ENCODE results near the gene COQ8A.

COQ8A gene

DNA sequence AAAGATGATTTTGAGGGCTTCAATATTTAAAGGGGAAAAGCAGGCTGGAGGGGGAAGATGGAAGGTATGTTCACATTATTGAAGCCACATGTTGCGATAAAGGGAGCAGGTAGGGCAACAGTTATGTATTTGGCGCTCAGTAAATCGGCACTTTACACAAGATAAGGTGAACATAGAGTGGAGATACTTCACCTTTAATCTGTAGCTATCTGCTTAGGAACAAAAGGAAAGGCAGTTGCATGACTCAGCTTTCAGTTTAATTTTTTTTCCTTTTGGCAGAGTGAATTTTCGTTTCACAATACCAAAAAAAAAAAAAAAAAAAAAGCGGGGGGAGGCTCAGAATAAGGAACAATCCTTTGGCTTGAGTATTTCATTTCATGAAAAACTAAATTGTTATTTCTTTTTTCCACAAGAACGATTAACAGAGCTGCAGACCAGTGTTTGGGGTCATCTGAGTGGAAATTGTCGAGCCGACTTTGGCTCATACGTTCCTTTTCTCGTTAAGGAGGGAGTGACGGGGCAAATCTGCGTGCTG, 1.1 kb upstream of the COQ8A start:
- DNase-seq (ENCODE audit: low read depth), result peak; percentile 66
- peak overlapping the region; percentile 70 for H3K4me3 ChIP-seq (ENCODE audit: control insufficient read depth, low read depth, low read length)
- TF ChIP-seq, protein P1, sequence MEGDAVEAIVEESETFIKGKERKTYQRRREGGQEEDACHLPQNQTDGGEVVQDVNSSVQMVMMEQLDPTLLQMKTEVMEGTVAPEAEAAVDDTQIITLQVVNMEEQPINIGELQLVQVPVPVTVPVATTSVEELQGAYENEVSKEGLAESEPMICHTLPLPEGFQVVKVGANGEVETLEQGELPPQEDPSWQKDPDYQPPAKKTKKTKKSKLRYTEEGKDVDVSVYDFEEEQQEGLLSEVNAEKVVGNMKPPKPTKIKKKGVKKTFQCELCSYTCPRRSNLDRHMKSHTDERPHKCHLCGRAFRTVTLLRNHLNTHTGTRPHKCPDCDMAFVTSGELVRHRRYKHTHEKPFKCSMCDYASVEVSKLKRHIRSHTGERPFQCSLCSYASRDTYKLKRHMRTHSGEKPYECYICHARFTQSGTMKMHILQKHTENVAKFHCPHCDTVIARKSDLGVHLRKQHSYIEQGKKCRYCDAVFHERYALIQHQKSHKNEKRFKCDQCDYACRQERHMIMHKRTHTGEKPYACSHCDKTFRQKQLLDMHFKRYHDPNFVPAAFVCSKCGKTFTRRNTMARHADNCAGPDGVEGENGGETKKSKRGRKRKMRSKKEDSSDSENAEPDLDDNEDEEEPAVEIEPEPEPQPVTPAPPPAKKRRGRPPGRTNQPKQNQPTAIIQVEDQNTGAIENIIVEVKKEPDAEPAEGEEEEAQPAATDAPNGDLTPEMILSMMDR (conservative IDR thresholded peaks at IDR 0.05; ENCODE audit: control insufficient read depth, insufficient read depth, low read depth, low read length), result no peak

DNA sequence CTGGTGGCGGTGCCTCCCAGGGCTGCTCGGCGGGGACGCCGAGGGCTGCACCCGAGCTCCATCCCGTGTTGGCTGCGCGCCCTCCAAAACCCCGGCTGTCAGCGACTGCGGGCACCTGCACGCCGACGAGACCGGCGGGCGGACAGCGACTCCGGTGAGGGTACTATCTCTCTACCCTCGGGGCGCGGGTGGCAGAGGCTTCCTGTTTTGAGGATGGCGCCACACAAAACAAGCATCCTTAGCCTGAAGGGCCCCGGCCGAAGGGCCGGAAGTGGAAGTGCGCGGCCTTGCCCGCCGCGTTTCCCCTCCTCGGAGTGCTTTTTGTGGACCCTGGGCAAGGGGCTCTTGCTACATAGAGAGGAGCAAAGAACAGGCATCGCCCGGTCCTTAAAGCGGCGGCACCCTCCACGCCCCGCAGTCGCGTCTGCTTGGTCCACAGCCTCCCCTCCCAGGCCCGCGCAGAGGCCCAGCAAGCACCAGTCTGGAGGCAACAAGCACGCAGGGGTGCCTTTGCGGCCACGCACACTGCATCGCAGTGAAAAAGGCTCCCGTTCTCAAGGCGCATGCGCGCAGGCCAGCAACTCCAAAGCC, 561 bp upstream of the COQ8A start:
- DNase-seq (ENCODE audit: low read depth), result no peak
- peak overlapping the region; percentile 70 for H3K4me3 ChIP-seq (ENCODE audit: control insufficient read depth, low read depth, low read length)
- TF ChIP-seq, protein P1 (conservative IDR thresholded peaks at IDR 0.05; ENCODE audit: control insufficient read depth, insufficient read depth, low read depth, low read length), result no peak

GRCh38 chr1:226940806-226941067, 643 bp downstream of the COQ8A start:
- no peak for DNase-seq (ENCODE audit: low read depth)
- peak overlapping the region; percentile 68 for H3K4me3 ChIP-seq (ENCODE audit: control insufficient read depth, low read depth, low read length)
- TF ChIP-seq, protein P1 (conservative IDR thresholded peaks at IDR 0.05; ENCODE audit: control insufficient read depth, insufficient read depth, low read depth, low read length), result no peak

DNA sequence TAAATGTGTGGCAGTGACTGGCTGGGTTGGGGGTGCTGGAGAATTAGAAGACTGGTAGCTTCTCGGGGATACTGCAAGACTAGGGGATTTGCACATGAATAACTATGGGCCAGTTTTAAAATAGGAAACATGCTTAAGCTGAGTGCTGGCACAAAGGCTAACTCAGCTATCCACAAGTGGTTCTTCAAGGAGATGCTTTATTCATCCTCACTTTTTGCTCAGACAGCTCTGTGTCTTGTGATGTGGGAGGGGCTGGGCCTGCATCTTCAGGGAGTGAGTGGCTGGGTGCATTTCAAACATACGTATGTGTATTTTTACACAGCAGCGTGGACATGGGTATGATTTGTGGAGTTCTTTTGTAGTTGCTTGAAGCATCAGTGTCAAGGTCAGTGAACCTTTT, 2.3 kb downstream of the COQ8A start:
- H3K4me3 ChIP-seq (ENCODE audit: control insufficient read depth, low read depth, low read length), result no peak overlapping the region
- peak; percentile 11 for DNase-seq (ENCODE audit: low read depth)
- TF ChIP-seq, protein P1 (conservative IDR thresholded peaks at IDR 0.05; ENCODE audit: control insufficient read depth, insufficient read depth, low read depth, low read length), result no peak

GRCh38 chr1:226943156-226943555, 3.1 kb downstream of the COQ8A start:
- TF ChIP-seq, protein P1 (conservative IDR thresholded peaks at IDR 0.05; ENCODE audit: control insufficient read depth, insufficient read depth, low read depth, low read length), result no peak
- peak; percentile 33 for DNase-seq (ENCODE audit: low read depth)
- H3K4me3 ChIP-seq (ENCODE audit: control insufficient read depth, low read depth, low read length), result no peak overlapping the region

DNA sequence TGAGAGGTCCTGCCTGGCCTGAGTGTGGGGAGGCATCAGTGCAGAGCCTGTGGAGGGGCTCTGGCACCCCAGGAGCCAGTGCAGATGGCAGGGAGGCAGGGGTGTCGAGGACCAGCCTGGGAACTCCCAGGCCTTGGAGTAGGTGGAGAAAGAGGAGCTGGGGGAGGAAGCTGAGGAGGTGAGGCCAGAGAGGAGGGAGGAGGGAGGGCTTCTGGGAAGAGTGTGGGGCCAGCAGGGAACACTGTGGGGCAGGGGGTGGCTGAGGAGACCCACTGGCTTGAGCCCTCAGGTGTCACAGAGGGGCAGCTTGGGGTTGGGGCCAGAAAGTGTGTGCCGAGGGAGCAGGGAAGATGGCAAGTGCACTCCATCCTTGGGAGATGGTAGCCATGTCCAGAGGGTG, 3.8 kb downstream of the COQ8A start:
- H3K4me3 ChIP-seq (ENCODE audit: control insufficient read depth, low read depth, low read length), result no peak overlapping the region
- TF ChIP-seq, protein P1 (conservative IDR thresholded peaks at IDR 0.05; ENCODE audit: control insufficient read depth, insufficient read depth, low read depth, low read length), result no peak
- no peak for DNase-seq (ENCODE audit: low read depth)
